A673 (cell line): ENCODE measurements around the gene CDC20B. TPM values are rescaled to one million over a fixed set of nuclear protein-coding genes. Genes with fewer than 3 reads are reported as not detected.
A peak's percentile ranks its signal among the peaks of the same experiment; 100 is the strongest.

Experiments
- BruUV-seq: library from RNA; stranded (reverse); fragments of 400-500 nt; replicated peaks from 2 replicates; lab custom pipeline; 2021; lab: Mats Ljungman, UMichigan
- CTCF ChIA-PET: fragments of 300-600 bp; sonication (Branson Sonifier 250); formaldehyde crosslinking; loops from one replicate; lab custom pipeline; 2022; ENCODE audit warnings: antibody characterized with exemption; lab: Charles Lee
- POLR2A ChIA-PET: fragments of 300-600 bp; sonication (Branson Sonifier 250); formaldehyde crosslinking; loops from one replicate; lab custom pipeline; 2022; ENCODE audit warnings: antibody characterized with exemption; ENCODE audit not compliant: low non-redundant PET; lab: Charles Lee
- DNase-seq: peaks from one replicate; pipeline ENCODE4 v3.0.0-alpha.2; 2015; ENCODE audit warnings: low spot score
- H3K27ac ChIP-seq: fragments of 200-600 bp; sonication (generic); 2 replicates; pipeline ENCODE4 v1.5.1; 2016; ENCODE audit warnings: mixed run types, low read depth, mild to moderate bottlenecking, mixed read lengths, antibody characterized with exemption, low read length; ENCODE audit not compliant: poor library complexity, severe bottlenecking
- H3K27me3 ChIP-seq: fragments of 200-600 bp; sonication (generic); replicated peaks from 2 replicates; pipeline ENCODE4 v1.6.1; 2017; ENCODE audit warnings: mixed run types, low read depth, mild to moderate bottlenecking, mixed read lengths, antibody characterized with exemption, low read length; ENCODE audit not compliant: insufficient read depth, poor library complexity
- H3K36me3 ChIP-seq: fragments of 200-600 bp; sonication (generic); 2 replicates; pipeline ENCODE4 v1.6.1; 2016; ENCODE audit warnings: mixed run types, mild to moderate bottlenecking, mixed read lengths, antibody characterized with exemption, low read length; ENCODE audit not compliant: insufficient read depth, poor library complexity, severe bottlenecking
- H3K4me1 ChIP-seq: fragments of 200-600 bp; sonication (generic); 2 replicates; pipeline ENCODE4 v1.6.1; 2017; ENCODE audit warnings: mixed run types, mild to moderate bottlenecking, mixed read lengths, antibody characterized with exemption, low read length; ENCODE audit not compliant: insufficient read depth, poor library complexity, severe bottlenecking
- H3K4me3 ChIP-seq: fragments of 200-600 bp; sonication (generic); 2 replicates; pipeline ENCODE4 v1.5.1; 2016; ENCODE audit warnings: low read depth, mixed run types, mild to moderate bottlenecking, mixed read lengths, low read length; ENCODE audit not compliant: poor library complexity, severe bottlenecking
- H3K9me3 ChIP-seq: fragments of 200-600 bp; sonication (generic); 2 replicates; pipeline ENCODE4 v1.6.1; 2016; ENCODE audit warnings: mixed run types, low read depth, mild to moderate bottlenecking, mixed read lengths, antibody characterized with exemption, low read length; ENCODE audit not compliant: poor library complexity, severe bottlenecking
- CTCF ChIP-seq: fragments of 300-800, 200-600 bp; sonication (generic); conservative IDR thresholded peaks from 2 replicates; pipeline ENCODE4 v1.5.1; 2017; ENCODE audit warnings: low read depth, mild to moderate bottlenecking, antibody characterized with exemption, low read length, moderate library complexity, mixed read lengths
- EZH2 ChIP-seq: fragments of 200-600 bp; sonication (generic); IDR thresholded peaks from 2 replicates; pipeline ENCODE4 v1.6.1; 2017; ENCODE audit warnings: borderline replicate concordance, low read depth, mild to moderate bottlenecking, mixed read lengths, antibody characterized with exemption, low read length; ENCODE audit not compliant: poor library complexity, severe bottlenecking
- intact Hi-C: fragments of 100-400 bp; cut with micrococcal nuclease; formaldehyde crosslinking; loops from one replicate; pipeline ENCODE4 v1.10.0; 2022; ENCODE audit not compliant: unreplicated experiment
- total RNA-seq: library from RNA; stranded (reverse); gene quantifications from 2 replicates; pipeline ENCODE4 v1.2.3, GENCODE V29; 2021

The CDC20B gene
- total RNA-seq, 1 experiment from 2014 or later, result not detected

GRCh38 chr5:55146543-55147151 lies 26.3 kb downstream of the CDC20B start:
- no peak overlapping the region for H3K27ac ChIP-seq
- no peaks in the 10 kb centered on the region for H3K4me1 ChIP-seq
- peaks cover 27% of the 10 kb centered on the region for H3K27me3 ChIP-seq
- H3K9me3 ChIP-seq, result no peaks in the 10 kb centered on the region
- TF ChIP-seq CTCF, result peak; percentile 94
- no peak for TF ChIP-seq EZH2
- no TSS peak for BruUV-seq
- POLR2A ChIA-PET, result interaction anchor here (1.2 kb wide), 1 partner anchor 13 kb away, joined by 4 read pairs; the partner anchor contains the start of gene GPX8
- peak; percentile 91 for DNase-seq
- H3K36me3 ChIP-seq, result no peaks in the 10 kb centered on the region
- intact Hi-C loops, result loop anchor here (1.0 to 10.0 kb wide), 4 partner anchors 202 to 904 kb away; partner anchors contain the start of gene SNX18
- no peak overlapping the region for H3K4me3 ChIP-seq
- CTCF ChIA-PET, result interaction anchor here (0.6 to 1.8 kb wide), 4 partner anchors 202 to 245 kb away, joined by 3 to 15 read pairs (median 5); no protein-coding TSS in a partner anchor

GRCh38 chr5:55146080-55146479 lies 26.9 kb downstream of the CDC20B start:
- ChIA-PET CTCF (interaction anchor here (0.6 to 1.8 kb wide), 4 partner anchors 202 to 244 kb away, joined by 3 to 15 read pairs (median 5); no protein-coding TSS in a partner anchor), POLR2A (interaction anchor here (1.2 kb wide), 1 partner anchor 14 kb away, joined by 4 read pairs; the partner anchor contains the start of gene GPX8)
- peak; percentile 46 for DNase-seq
- no peaks in the 10 kb centered on the region for H3K4me1 ChIP-seq
- H3K27me3 ChIP-seq, result peaks cover 27% of the 10 kb centered on the region
- no peaks in the 10 kb centered on the region for H3K36me3 ChIP-seq
- TF ChIP-seq EZH2 (no peak), CTCF (no peak)
- no peak overlapping the region for H3K4me3 ChIP-seq
- no TSS peak for BruUV-seq
- H3K27ac ChIP-seq, result no peak overlapping the region
- no peaks in the 10 kb centered on the region for H3K9me3 ChIP-seq
- intact Hi-C loops, result loop anchor here (1.0 to 10.0 kb wide), 4 partner anchors 201 to 904 kb away; partner anchors contain the start of gene SNX18

DNA sequence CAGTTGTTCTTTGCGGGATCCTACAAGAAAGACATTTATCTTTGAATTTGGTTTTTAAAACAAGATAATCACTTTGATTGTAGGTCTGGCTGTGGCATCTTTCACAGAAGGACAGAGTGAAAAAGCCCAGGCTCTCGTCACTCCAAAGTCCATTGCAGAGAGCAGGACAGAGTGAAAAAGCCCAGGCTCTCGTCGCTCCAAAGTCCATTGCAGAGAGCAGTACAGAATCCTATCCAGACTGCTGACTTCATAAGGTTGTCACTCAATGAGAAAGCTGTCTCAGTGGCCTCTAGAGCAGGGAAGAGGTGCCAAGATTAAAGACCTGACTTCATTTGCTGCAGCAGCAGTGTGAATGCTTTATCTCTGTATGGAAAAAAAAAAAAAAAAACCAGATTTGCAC lies 29.4 kb downstream of the CDC20B start:
- intact Hi-C loops, result loop anchor here (10.0 kb wide), 1 partner anchor 629 kb away; the partner anchor contains the start of gene SNX18
- no TSS peak for BruUV-seq
- POLR2A ChIA-PET, result no interaction called here
- CTCF ChIA-PET, result no interaction called here
- H3K9me3 ChIP-seq, result no peaks in the 10 kb centered on the region
- H3K36me3 ChIP-seq, result no peaks in the 10 kb centered on the region
- H3K4me1 ChIP-seq, result no peaks in the 10 kb centered on the region
- no peak overlapping the region for H3K27ac ChIP-seq
- TF ChIP-seq EZH2, result no peak
- TF ChIP-seq CTCF, result no peak
- DNase-seq, result no peak
- H3K4me3 ChIP-seq, result no peak overlapping the region
- H3K27me3 ChIP-seq, result peaks cover 27% of the 10 kb centered on the region
